Fibroblast of the aortic adventitia (primary cell): ENCODE results near the gene LIPE. TPM values are rescaled to one million over a fixed set of nuclear protein-coding genes. Genes with fewer than 3 reads are reported as not detected.
A peak's percentile ranks its signal among the peaks of the same experiment; 100 is the strongest.

Experiments
- DNase-seq: peaks from one replicate; pipeline ENCODE4 v3.0.0-alpha.2; 2010; ENCODE audit warnings: low read depth
- H3K4me3 ChIP-seq: 2 replicates; pipeline ENCODE4 v1.5.1; 2011; ENCODE audit warnings: low read depth, mild to moderate bottlenecking, control low read depth, low read length, moderate library complexity
- CTCF ChIP-seq: IDR thresholded peaks from 2 replicates; pipeline ENCODE4 v1.5.1; 2011; ENCODE audit warnings: mild to moderate bottlenecking, low read length, control low read depth, inconsistent platforms; ENCODE audit not compliant: insufficient read depth
- total RNA-seq: library from RNA; depleted of rRNA; stranded (reverse); fragments of >200 nt; gene quantifications from 2 replicates; pipeline ENCODE4 v1.2.3, GENCODE V29; 2012; ENCODE audit warnings: low replicate concordance

Gene LIPE
- total RNA-seq, 1 donor, result 1.6 TPM

- H3K4me3 ChIP-seq, result peak overlapping the region; percentile 56
- DNase-seq, result peak; percentile 33
- peak; percentile 54 for TF ChIP-seq CTCF
These were observed 40.0 kb downstream of the LIPE start for GRCh38 chr19:42386974-42387707.

GRCh38 chr19:42380155-42380554, 47.0 kb downstream of the LIPE start:
- DNase-seq, result no peak
- no peak overlapping the region for H3K4me3 ChIP-seq
- no peak for TF ChIP-seq CTCF

DNA sequence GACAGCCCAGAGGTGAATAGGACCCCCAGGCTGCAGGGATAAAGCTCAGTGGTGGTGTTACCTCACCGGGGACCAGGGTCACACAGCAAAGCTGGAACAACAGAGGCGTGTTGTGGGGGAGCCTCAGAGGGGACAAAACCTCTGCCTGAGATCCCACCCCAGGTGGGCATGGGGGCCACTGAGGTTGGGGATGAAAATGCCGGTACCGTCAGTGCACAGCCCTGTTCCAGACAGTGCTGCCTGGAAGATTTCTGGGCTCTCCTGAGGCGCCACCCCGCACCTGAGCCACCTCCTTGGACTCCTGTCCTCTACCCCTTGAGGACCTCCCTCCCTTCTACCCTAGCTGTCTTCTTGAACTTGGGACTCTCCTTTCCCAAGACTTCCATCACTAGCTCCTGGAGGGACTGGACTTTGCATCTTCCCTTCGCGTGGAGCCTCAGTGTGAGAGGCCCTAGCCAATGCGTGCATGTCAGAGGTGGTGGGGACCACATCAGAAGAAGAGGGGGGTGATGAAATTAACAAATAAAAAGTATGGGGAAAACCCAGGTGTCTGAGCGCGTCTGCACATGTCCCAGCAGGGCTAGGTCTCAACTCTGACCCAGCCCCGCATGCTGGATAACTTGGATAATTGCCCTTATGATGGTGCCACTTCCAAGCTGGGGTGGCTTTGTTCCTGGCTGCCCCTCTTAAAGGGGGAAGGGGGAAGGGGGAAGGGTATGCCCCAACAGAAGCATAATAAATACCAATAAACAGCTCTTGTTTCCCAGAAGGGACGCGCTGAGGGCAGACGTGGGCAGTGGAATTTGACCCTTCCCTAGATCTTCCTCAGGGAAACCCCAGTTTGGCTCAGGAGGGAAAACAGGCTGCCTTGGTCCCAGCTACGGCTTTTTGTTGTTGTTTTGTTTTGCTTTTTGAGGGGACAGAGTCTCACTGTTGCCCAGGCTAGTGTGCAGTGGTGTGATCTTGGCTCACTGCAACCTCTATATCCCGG, 48.7 kb downstream of the LIPE start:
- DNase-seq, result no peak
- no peak for TF ChIP-seq CTCF
- no peak overlapping the region for H3K4me3 ChIP-seq

DNA sequence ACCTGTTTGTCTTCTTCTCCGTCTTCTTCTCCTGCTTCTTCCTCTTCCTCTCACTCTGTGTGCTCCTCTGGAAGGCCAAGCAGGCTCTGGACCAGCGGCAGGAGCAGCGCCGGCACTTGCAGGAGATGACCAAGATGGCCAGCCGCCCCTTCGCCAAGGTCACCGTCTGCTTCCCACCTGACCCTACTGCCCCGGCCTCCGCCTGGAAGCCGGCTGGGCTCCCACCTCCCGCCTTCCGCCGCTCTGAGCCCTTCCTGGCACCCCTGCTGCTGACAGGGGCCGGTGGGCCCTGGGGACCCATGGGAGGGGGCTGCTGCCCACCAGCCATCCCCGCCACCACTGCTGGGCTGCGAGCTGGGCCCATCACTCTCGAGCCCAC, 51.0 kb downstream of the LIPE start:
- no peak overlapping the region for H3K4me3 ChIP-seq
- DNase-seq, result no peak
- no peak for TF ChIP-seq CTCF

GRCh38 chr19:42375415-42376176, 51.6 kb downstream of the LIPE start:
- DNase-seq, result no peak
- no peak for TF ChIP-seq CTCF
- no peak overlapping the region for H3K4me3 ChIP-seq

- no peak for TF ChIP-seq CTCF
- no peak for DNase-seq
- H3K4me3 ChIP-seq, result no peak overlapping the region
These were observed 52.3 kb downstream of the LIPE start for GRCh38 chr19:42374826-42375376.
